Endothelial cell of umbilical vein (primary cell): ENCODE measurements around the gene FOXN1. TPM values are rescaled to one million over a fixed set of nuclear protein-coding genes. Genes with fewer than 3 reads are reported as not detected.

ENCODE experiments used
- BruUV-seq: library from RNA; stranded (reverse); fragments of 400-500 nt; replicated peaks from 2 replicates; lab custom pipeline; 2021; lab: Mats Ljungman, UMichigan
- CTCF ChIA-PET: fragments of 300-600, 350-600 bp; sonication (Branson Sonifier 250); formaldehyde crosslinking; loops from one replicate; lab custom pipeline; 2021; ENCODE audit warnings: antibody characterized with exemption, inconsistent platforms; lab: Charles Lee
- POLR2A ChIA-PET: fragments of 300-600, 350-600 bp; sonication (Branson Sonifier 250); formaldehyde crosslinking; loops from one replicate; lab custom pipeline; 2021; ENCODE audit warnings: antibody characterized with exemption, inconsistent platforms; lab: Charles Lee
- DNase-seq: peaks from one replicate; pipeline ENCODE4 v3.0.0-alpha.2; 2011; ENCODE audit warnings: low read depth, low spot score
- FAIRE-seq: peaks from 2 replicates; lab custom pipeline; 2011; peaks lifted over from hg19 to GRCh38; lab: Jason Lieb, UNC
- H2AFZ ChIP-seq: 2 replicates; pipeline ENCODE4 v1.6.0; 2012; ENCODE audit warnings: low read depth, low read length, control low read depth, inconsistent platforms
- H3K27ac ChIP-seq: 2 replicates; pipeline ENCODE4 v1.5.1; 2011; ENCODE audit warnings: low read depth, mild to moderate bottlenecking, control low read depth, low read length, moderate library complexity; ENCODE audit not compliant: insufficient read depth
- H3K27me3 ChIP-seq, 2 experiments: 2 replicates each; pipeline versions ENCODE4 v1.6.0 to v1.6.1; 2011; ENCODE audit warnings: low read length in 2 of 2, mixed read lengths in 1 of 2; ENCODE audit not compliant: control insufficient read depth in 2 of 2, insufficient read depth in 2 of 2
- H3K36me3 ChIP-seq, 2 experiments: 2 replicates in 1 of 2; 3 replicates in 1 of 2; pipeline ENCODE4 v1.5.1; 2011; ENCODE audit warnings: low read length in 2 of 2, mild to moderate bottlenecking in 1 of 2, moderate library complexity in 1 of 2; ENCODE audit not compliant: control insufficient read depth in 2 of 2, insufficient read depth in 2 of 2; ENCODE audit errors: extremely low read depth in 1 of 2
- H3K4me1 ChIP-seq: 3 replicates; pipeline ENCODE4 v1.5.1; 2011; ENCODE audit warnings: mild to moderate bottlenecking, low read length; ENCODE audit not compliant: control insufficient read depth, insufficient read depth; ENCODE audit errors: extremely low read depth
- H3K4me2 ChIP-seq: 2 replicates; pipeline ENCODE4 v1.6.1; 2011; ENCODE audit warnings: low read length, control low read depth, mixed read lengths; ENCODE audit not compliant: insufficient read depth
- H3K4me3 ChIP-seq, 3 experiments: fragments of 200-600 bp in 1 of 3; sonication (generic), shearing (Covaris generic) in 1 of 3; replicated peaks in 1 of 3; 2 replicates each; pipeline ENCODE4 v1.5.1; 2011 to 2016; ENCODE audit warnings: control low read depth in 3 of 3, low read length in 3 of 3, mild to moderate bottlenecking in 2 of 3, inconsistent platforms in 1 of 3, low read depth in 1 of 3, moderate library complexity in 1 of 3; ENCODE audit not compliant: insufficient read depth in 1 of 3
- H3K79me2 ChIP-seq: 2 replicates; pipeline ENCODE4 v1.6.0; 2012; ENCODE audit warnings: low read length, inconsistent platforms; ENCODE audit not compliant: control insufficient read depth, insufficient read depth
- H3K9ac ChIP-seq: replicated peaks from 2 replicates; pipeline ENCODE3; 2011; ENCODE audit warnings: low read length, control low read depth; ENCODE audit not compliant: insufficient read depth; ENCODE audit errors: extremely low read depth
- H3K9me1 ChIP-seq: replicated peaks from 3 replicates; pipeline ENCODE4 v1.6.0; 2011; ENCODE audit warnings: mild to moderate bottlenecking, low read length; ENCODE audit not compliant: control insufficient read depth, insufficient read depth; ENCODE audit errors: extremely low read depth
- H3K9me3 ChIP-seq: replicated peaks from 2 replicates; pipeline ENCODE4 v1.5.1; 2012; ENCODE audit warnings: low read length, inconsistent platforms; ENCODE audit not compliant: control insufficient read depth, insufficient read depth
- H4K20me1 ChIP-seq: replicated peaks from 2 replicates; pipeline ENCODE3; 2011; ENCODE audit warnings: mild to moderate bottlenecking, low read length; ENCODE audit not compliant: control insufficient read depth, insufficient read depth; ENCODE audit errors: extremely low read depth
- CTCF ChIP-seq, 2 donors: IDR thresholded peaks; 1 replicate in 1 of 2; 2 replicates in 1 of 2; pipeline ENCODE4 v1.5.1; 2011; ENCODE audit warnings: low read length in 2 of 2, mild to moderate bottlenecking in 2 of 2, moderate library complexity in 2 of 2, control low read depth in 1 of 2, inconsistent platforms in 1 of 2, low read depth in 1 of 2; ENCODE audit not compliant: insufficient read depth in 1 of 2; ENCODE audit errors: extremely low read depth in 1 of 2
- EZH2 ChIP-seq: IDR thresholded peaks from 2 replicates; pipeline ENCODE4 v1.6.1; 2012; ENCODE audit warnings: borderline replicate concordance, low read depth, mild to moderate bottlenecking, moderate library complexity, low read length, inconsistent platforms; ENCODE audit not compliant: severe bottlenecking
- FOS ChIP-seq: IDR thresholded peaks from 2 replicates; pipeline ENCODE4 v1.6.1; 2011; ENCODE audit warnings: mild to moderate bottlenecking, low read length, moderate library complexity, borderline replicate concordance; ENCODE audit not compliant: insufficient read depth
- GATA2 ChIP-seq: IDR thresholded peaks from 2 replicates; pipeline ENCODE4 v1.7.0; 2011; ENCODE audit warnings: low read depth, mild to moderate bottlenecking, moderate library complexity, mixed read lengths, low read length; ENCODE audit not compliant: insufficient read length, insufficient read depth
- JUN ChIP-seq: IDR thresholded peaks from 2 replicates; pipeline ENCODE4 v1.6.1; 2011; ENCODE audit warnings: borderline replicate concordance, low read depth; ENCODE audit not compliant: insufficient read length, insufficient read depth
- MYC ChIP-seq: IDR thresholded peaks from one replicate; pipeline ENCODE4 v1.6.1; 2011; ENCODE audit warnings: mild to moderate bottlenecking, low read depth, low read length
- POLR2A ChIP-seq: IDR thresholded peaks from 2 replicates; pipeline ENCODE4 v1.6.1; 2012; ENCODE audit warnings: low read depth, mild to moderate bottlenecking, control low read depth, low read length
- POLR2AphosphoS5 ChIP-seq: IDR thresholded peaks from 2 replicates; pipeline ENCODE4 v1.6.1; 2012; ENCODE audit warnings: low read depth, mild to moderate bottlenecking, control low read depth, low read length, moderate library complexity; ENCODE audit not compliant: insufficient read depth
- dilution Hi-C: fragments of 300-500 bp; cut with MboI; formaldehyde crosslinking; loops from one replicate; pipeline ENCODE4 v1.15.0; 2019; ENCODE audit warnings: low sequenced_read_pairs; ENCODE audit not compliant: extremely low pct_ligation_motif_present
- intact Hi-C: fragments of 100-400 bp; cut with micrococcal nuclease; formaldehyde crosslinking; loops from one replicate; pipeline ENCODE4 v1.10.0; 2022
- polyA plus RNA-seq, 4 experiments: library from polyadenylated mRNA; depleted of rRNA in 3 of 4; stranded (reverse) in 3 of 4; unstranded in 1 of 4; fragments of >200 nt; gene quantifications; 2 replicates each; pipeline versions ENCODE4 v1.2.1 to v1.2.3, GENCODE V29; 2011 to 2012; ENCODE audit warnings: missing spikeins in 1 of 4
- total RNA-seq: library from RNA; stranded (reverse); gene quantifications from 2 replicates; pipeline ENCODE4 v1.2.3, GENCODE V29; 2021
- TF ChIP-seq, protein P1 (sequence below): IDR thresholded peaks from 2 replicates; pipeline ENCODE4 v1.6.1; 2011; ENCODE audit not compliant: insufficient read depth, insufficient read length

Gene FOXN1
- total and polyA plus RNA-seq, 2 donors (not counting 3 experiments of a cell fraction or from before 2014, with no cell fraction given), result not detected

DNA sequence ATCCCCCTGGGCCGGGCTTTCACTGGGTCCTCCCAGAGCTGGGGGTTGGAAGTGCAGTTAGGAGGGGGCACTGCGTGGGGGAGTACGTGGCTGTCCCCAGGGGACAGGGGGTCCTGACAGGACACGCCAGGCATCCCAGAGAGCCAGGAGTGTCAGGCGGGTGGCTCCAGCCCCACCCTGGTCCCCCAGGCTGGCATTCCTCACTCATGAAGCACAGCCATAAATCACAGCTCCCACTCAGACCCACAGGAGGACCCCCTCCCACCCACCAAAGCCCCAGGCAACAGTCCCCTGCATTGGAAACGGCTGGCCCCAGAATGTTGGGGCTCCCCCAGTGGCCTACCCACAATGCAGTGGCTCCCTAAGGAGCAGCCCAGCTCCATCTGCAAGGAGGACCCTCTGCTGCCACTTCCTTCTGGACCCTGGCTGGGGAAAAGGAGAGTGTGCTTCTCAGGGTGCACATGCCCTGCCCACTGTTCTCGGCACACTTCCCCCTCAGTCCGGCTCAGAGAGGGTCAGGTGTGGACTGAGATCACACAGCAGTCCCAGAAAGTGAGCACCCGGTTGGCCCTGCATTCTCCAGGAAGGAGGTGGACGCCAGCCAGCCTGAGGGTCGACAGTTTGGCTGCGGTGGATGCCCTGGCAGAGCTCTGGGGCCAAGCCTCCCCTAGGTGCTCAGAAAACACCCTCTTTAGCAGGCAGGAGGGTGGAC, 7.3 kb upstream of the FOXN1 start:
- no peaks in the 10 kb centered on the region for H3K36me3 ChIP-seq
- FAIRE-seq (no peak), DNase-seq (no peak)
- H3K79me2 ChIP-seq, result no peaks in the 10 kb centered on the region
- H2AFZ ChIP-seq, result no peak overlapping the region
- peaks cover 0 to 12% of the 10 kb centered on the region in 2 experiments for H3K27me3 ChIP-seq
- intact Hi-C loops, result no loop called here
- no peak overlapping the region for H3K9ac ChIP-seq
- H3K4me1 ChIP-seq, result no peaks in the 10 kb centered on the region
- no peak overlapping the region for H3K4me2 ChIP-seq
- H3K4me3 ChIP-seq, result no peak overlapping the region
- ChIA-PET CTCF (no interaction called here), POLR2A (no interaction called here)
- TF ChIP-seq EZH2, result no peak
- TF ChIP-seq POLR2A, result no peak
- no peak for TF ChIP-seq CTCF (IDR thresholded peaks at IDR 0.05; ENCODE audit: extremely low read depth in 1 of 2, insufficient read depth in 1 of 2, low read depth in 1 of 2, low read length in 2 of 2)
- TF ChIP-seq, protein P1, sequence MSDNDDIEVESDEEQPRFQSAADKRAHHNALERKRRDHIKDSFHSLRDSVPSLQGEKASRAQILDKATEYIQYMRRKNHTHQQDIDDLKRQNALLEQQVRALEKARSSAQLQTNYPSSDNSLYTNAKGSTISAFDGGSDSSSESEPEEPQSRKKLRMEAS, result no peak
- no peak for TF ChIP-seq FOS
- TF ChIP-seq POLR2AphosphoS5, result no peak
- no peak for TF ChIP-seq JUN
- TF ChIP-seq MYC, result no peak
- no peak for TF ChIP-seq GATA2
- dilution Hi-C loops, result no loop called here
- H3K9me1 ChIP-seq, result no peaks in the 10 kb centered on the region
- BruUV-seq, result no TSS peak
- no peaks in the 10 kb centered on the region for H3K9me3 ChIP-seq
- no peaks in the 10 kb centered on the region for H4K20me1 ChIP-seq
- no peak overlapping the region for H3K27ac ChIP-seq
